ENCODE data around the gene ATP6V1C2.
"Not testable (repeated sequence)": the region's sequence is repeated elsewhere in the genome, so short reads cannot be mapped to it uniquely, and the experiment has no call there.

The ATP6V1C2 gene

GRCh38 chr2:10796703-10797102 lies 75.3 kb downstream of the ATP6V1C2 start:
- DNase-seq (ENCODE audit: extremely low spot score): no peak
- TF ChIP-seq FOXA1 (IDR thresholded peaks at IDR 0.05) (no peak), CTBP1 (IDR thresholded peaks at IDR 0.05; ENCODE audit: borderline replicate concordance) (no peak), L3MBTL2 (conservative IDR thresholded peaks at IDR 0.05) (no peak), LEF1 (IDR thresholded peaks at IDR 0.05; ENCODE audit: borderline replicate concordance) (no peak), TARDBP (IDR thresholded peaks at IDR 0.05) (no peak), FOXM1 (IDR thresholded peaks at IDR 0.05; ENCODE audit: borderline replicate concordance) (no peak), SP1 (IDR thresholded peaks at IDR 0.05) (no peak), BHLHE40 (IDR thresholded peaks at IDR 0.05; ENCODE audit: borderline replicate concordance) (no peak), ZNF384 (IDR thresholded peaks at IDR 0.05) (no peak), SUZ12 (IDR thresholded peaks at IDR 0.05) (no peak), ELF4 (IDR thresholded peaks at IDR 0.05) (no peak), ARNT (IDR thresholded peaks at IDR 0.05) (no peak), FOXK2 (IDR thresholded peaks at IDR 0.05) (no peak)
- TF ChIP-seq, protein P1, sequence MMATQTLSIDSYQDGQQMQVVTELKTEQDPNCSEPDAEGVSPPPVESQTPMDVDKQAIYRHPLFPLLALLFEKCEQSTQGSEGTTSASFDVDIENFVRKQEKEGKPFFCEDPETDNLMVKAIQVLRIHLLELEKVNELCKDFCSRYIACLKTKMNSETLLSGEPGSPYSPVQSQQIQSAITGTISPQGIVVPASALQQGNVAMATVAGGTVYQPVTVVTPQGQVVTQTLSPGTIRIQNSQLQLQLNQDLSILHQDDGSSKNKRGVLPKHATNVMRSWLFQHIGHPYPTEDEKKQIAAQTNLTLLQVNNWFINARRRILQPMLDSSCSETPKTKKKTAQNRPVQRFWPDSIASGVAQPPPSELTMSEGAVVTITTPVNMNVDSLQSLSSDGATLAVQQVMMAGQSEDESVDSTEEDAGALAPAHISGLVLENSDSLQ (IDR thresholded peaks at IDR 0.05): no peak
- ChIA-PET CTCF (no interaction called here), POLR2A (no interaction called here)

GRCh38 chr2:10798783-10799182 lies 77.4 kb downstream of the ATP6V1C2 start:
- DNase-seq (ENCODE audit: extremely low spot score): no peak
- no peak for TF ChIP-seq BHLHE40 (IDR thresholded peaks at IDR 0.05; ENCODE audit: borderline replicate concordance)
- TF ChIP-seq SUZ12 (IDR thresholded peaks at IDR 0.05): no peak
- ChIA-PET POLR2A (no interaction called here), CTCF (no interaction called here)

DNA sequence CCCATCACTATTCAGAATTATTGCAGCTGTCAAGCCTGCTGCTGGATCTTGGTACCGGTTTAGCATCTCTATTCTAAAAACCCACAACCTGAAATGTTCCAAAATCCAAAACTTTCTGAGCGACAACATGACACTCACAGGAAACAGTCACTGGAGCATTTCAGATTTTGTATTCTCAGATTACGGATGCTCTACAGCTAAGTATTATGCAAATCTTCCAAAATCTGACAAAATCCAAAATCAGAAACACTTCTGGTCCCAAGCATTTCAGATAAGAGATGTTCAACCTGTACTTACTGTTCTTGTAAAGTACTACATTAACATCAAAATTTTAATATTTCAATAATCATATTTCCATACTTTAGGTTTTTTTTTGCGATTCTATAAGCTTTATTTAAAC lies 78.7 kb downstream of the ATP6V1C2 start:
- TF ChIP-seq ELF4 (IDR thresholded peaks at IDR 0.05) (no peak), BHLHE40 (IDR thresholded peaks at IDR 0.05; ENCODE audit: borderline replicate concordance) (no peak), FOXA1 (IDR thresholded peaks at IDR 0.05) (no peak)
- POLR2A ChIA-PET: interaction anchor here (0.6 kb wide), 1 partner anchor 78 kb away, joined by 3 read pairs; no protein-coding TSS in a partner anchor
- CTCF ChIA-PET: no interaction called here
- no peak for DNase-seq (ENCODE audit: extremely low spot score)

DNA sequence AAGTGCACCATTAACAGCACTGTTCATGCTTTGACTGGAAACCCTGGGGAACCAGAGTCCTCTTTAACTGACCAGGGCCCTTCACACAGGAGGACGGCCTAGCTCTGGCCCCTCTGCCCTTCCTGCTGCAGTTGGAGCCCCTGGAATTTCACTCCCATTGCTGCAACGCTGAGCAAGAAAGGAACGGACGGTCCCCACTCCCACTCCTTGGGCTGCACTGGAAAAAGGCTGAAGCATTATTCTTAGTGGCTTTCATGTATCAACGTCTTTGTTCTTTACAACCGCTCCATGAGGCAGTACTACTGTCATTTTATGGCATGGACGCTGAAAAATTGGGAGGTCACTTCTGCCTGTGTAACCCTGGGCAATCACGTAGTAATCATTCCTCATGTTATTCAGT lies 81.2 kb downstream of the ATP6V1C2 start:
- TF ChIP-seq BHLHE40 (IDR thresholded peaks at IDR 0.05; ENCODE audit: borderline replicate concordance): no peak
- TF ChIP-seq L3MBTL2 (conservative IDR thresholded peaks at IDR 0.05): no peak
- no peak for TF ChIP-seq FOXM1 (IDR thresholded peaks at IDR 0.05; ENCODE audit: borderline replicate concordance)
- TF ChIP-seq TARDBP (IDR thresholded peaks at IDR 0.05): no peak
- no peak for TF ChIP-seq SUZ12 (IDR thresholded peaks at IDR 0.05)
- TF ChIP-seq FOXA1 (IDR thresholded peaks at IDR 0.05): no peak
- ChIA-PET CTCF (no interaction called here), POLR2A (no interaction called here)
- DNase-seq (ENCODE audit: extremely low spot score): no peak

- CTCF ChIA-PET; DNase-seq (ENCODE audit: extremely low spot score); POLR2A ChIA-PET: not testable (repeated sequence)
Observed at GRCh38 chr2:10805990-10806389, 84.6 kb downstream of the ATP6V1C2 start.

- CTCF ChIA-PET: no interaction called here
- DNase-seq (ENCODE audit: extremely low spot score): no peak
- POLR2A ChIA-PET: no interaction called here
- TF ChIP-seq CTBP1 (IDR thresholded peaks at IDR 0.05; ENCODE audit: borderline replicate concordance) (no peak), L3MBTL2 (conservative IDR thresholded peaks at IDR 0.05) (no peak), HDGF (IDR thresholded peaks at IDR 0.05; ENCODE audit: borderline replicate concordance) (no peak), SP1 (IDR thresholded peaks at IDR 0.05) (no peak), LEF1 (IDR thresholded peaks at IDR 0.05; ENCODE audit: borderline replicate concordance) (no peak), BHLHE40 (IDR thresholded peaks at IDR 0.05; ENCODE audit: borderline replicate concordance) (no peak), SUZ12 (IDR thresholded peaks at IDR 0.05) (no peak), ARNT (IDR thresholded peaks at IDR 0.05) (no peak)
- TF ChIP-seq, protein P1 (IDR thresholded peaks at IDR 0.05): no peak
Observed at GRCh38 chr2:10806543-10806942, 85.1 kb downstream of the ATP6V1C2 start.

DNA sequence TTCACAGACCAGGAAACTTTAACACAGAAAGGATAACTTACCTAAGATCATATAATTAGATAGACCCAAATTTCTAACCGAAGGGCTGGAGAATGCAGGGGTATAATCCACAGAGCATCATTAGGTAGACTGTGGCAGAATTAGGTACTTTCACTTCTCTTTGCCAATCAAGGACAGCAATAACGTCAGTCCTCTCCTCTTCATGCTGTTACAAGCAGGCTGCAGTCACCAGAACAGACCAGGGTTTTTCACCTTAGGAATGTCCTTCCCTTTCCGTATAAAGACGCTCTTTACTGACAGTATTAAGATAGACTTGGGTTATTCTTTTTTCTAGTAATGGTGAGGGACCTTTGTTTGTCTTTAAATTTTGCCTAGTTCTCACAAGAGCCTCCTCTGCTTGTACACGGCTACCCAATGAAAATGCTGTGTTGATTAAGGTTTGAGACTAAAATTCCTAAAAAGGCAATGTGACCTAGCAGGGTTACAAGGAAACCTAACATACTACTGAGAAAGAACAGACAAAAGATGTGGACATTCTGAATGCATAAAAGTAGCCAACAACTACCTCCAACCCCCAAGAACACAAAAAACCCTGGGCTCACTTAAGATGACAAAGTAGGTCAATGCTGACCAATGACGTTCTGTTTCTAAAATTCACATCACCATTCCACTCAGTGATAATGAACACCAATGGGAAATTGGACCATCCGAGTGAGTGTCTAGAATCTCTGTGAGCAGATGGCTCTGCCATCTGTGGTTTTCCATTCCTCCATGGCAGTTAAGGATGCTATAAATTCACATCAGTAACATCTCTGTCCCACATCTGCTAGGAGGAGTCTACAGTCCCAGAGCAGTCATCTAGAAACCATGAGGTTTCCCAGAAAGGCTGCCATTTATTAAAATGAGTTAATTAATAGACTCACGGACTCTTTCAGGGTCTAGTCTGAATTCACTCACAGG lies 89.1 kb downstream of the ATP6V1C2 start:
- TF ChIP-seq SP1 (IDR thresholded peaks at IDR 0.05) (no peak), NFRKB (IDR thresholded peaks at IDR 0.05) (no peak), ELF4 (IDR thresholded peaks at IDR 0.05) (no peak), FOXA1 (IDR thresholded peaks at IDR 0.05) (no peak), FOXM1 (IDR thresholded peaks at IDR 0.05; ENCODE audit: borderline replicate concordance) (no peak)
- CTCF ChIA-PET: no interaction called here
- POLR2A ChIA-PET: no interaction called here
- no peak for DNase-seq (ENCODE audit: extremely low spot score)

DNA sequence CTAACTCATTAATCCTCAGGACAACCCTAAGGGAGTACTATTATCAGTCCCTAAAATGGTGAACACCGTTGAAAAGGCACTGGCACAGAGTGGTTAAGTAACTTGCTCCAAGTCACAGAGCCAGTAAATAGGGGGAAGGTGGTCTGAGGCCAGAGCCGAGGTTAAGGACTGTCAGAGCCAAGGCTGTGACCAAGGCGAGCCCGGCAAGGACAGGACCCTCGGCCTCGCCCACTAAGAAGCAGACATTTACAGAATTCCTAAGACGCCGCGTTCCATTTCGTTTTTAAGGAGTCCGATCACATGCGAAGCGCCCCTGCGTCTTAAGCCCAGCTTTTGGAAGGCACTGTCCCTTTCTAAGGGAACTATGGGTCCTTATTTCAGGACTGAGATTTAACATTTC lies 90.1 kb downstream of the ATP6V1C2 start:
- ChIA-PET CTCF (no interaction called here), POLR2A (interaction anchor here (0.6 to 1.7 kb wide), 8 partner anchors 9 to 318 kb away, joined by 3 to 8 read pairs (median 4); partner anchors contain the start of gene NOL10)
- TF ChIP-seq, protein P1 (IDR thresholded peaks at IDR 0.05): no peak
- TF ChIP-seq LEF1 (IDR thresholded peaks at IDR 0.05; ENCODE audit: borderline replicate concordance) (no peak), ELF4 (IDR thresholded peaks at IDR 0.05) (no peak), TARDBP (IDR thresholded peaks at IDR 0.05) (no peak), CTBP1 (IDR thresholded peaks at IDR 0.05; ENCODE audit: borderline replicate concordance) (no peak), L3MBTL2 (conservative IDR thresholded peaks at IDR 0.05) (no peak), FOXK2 (IDR thresholded peaks at IDR 0.05) (no peak), SUZ12 (IDR thresholded peaks at IDR 0.05) (no peak), ZNF384 (IDR thresholded peaks at IDR 0.05) (no peak), ARNT (IDR thresholded peaks at IDR 0.05) (no peak), HDGF (IDR thresholded peaks at IDR 0.05; ENCODE audit: borderline replicate concordance) (no peak), SP1 (IDR thresholded peaks at IDR 0.05) (no peak), NFRKB (IDR thresholded peaks at IDR 0.05) (no peak), FOXA1 (IDR thresholded peaks at IDR 0.05) (no peak)
- DNase-seq (ENCODE audit: extremely low spot score): no peak
